GM23338 (cell line): ENCODE results near the gene CDAN1. TPM values are rescaled to one million over a fixed set of nuclear protein-coding genes. Genes with fewer than 3 reads are reported as not detected.
A peak's percentile ranks its signal among the peaks of the same experiment; 100 is the strongest.

Source experiments
- ATAC-seq: fragments of 200-7000 bp; cut with Tn5 transposase; 3 replicates; pipeline ENCODE4 v1.9.1; 2020
- DNase-seq: peaks from one replicate; pipeline ENCODE4 v3.0.0-alpha.2; 2015; ENCODE audit warnings: low spot score
- H2AFZ ChIP-seq: fragments of 200-600 bp; sonication (generic); 2 replicates; pipeline ENCODE4 v1.8.0; 2016; ENCODE audit warnings: antibody characterized with exemption, mild to moderate bottlenecking, moderate library complexity
- H3F3A ChIP-seq: fragments of 200-600 bp; sonication (generic); replicated peaks from 2 replicates; pipeline ENCODE4 v1.8.0; 2017; ENCODE audit warnings: antibody characterized with exemption, mixed run types, low read depth
- H3K27ac ChIP-seq: fragments of 200-600 bp; sonication (generic); 2 replicates; pipeline ENCODE4 v1.6.1; 2016; ENCODE audit warnings: low read depth
- H3K27me3 ChIP-seq: fragments of 200-600 bp; sonication (generic); 2 replicates; pipeline ENCODE4 v1.8.0; 2016; ENCODE audit warnings: mild to moderate bottlenecking, mixed run types, moderate library complexity; ENCODE audit not compliant: insufficient read depth
- H3K36me3 ChIP-seq: fragments of 200-600 bp; sonication (generic); 2 replicates; pipeline ENCODE4 v1.8.0; 2016; ENCODE audit warnings: mild to moderate bottlenecking; ENCODE audit not compliant: insufficient read depth
- H3K4me1 ChIP-seq: fragments of 200-600 bp; sonication (generic); 2 replicates; pipeline ENCODE4 v1.8.0; 2016; ENCODE audit warnings: mild to moderate bottlenecking, moderate library complexity; ENCODE audit not compliant: insufficient read depth
- H3K4me2 ChIP-seq: fragments of 200-600 bp; sonication (generic); 2 replicates; pipeline ENCODE4 v1.7.1; 2017; ENCODE audit warnings: mixed run types
- H3K4me3 ChIP-seq: fragments of 200-600 bp; sonication (generic); 2 replicates; pipeline ENCODE4 v1.6.1; 2016; ENCODE audit warnings: mixed run types
- H3K79me2 ChIP-seq: fragments of 200-600 bp; sonication (generic); replicated peaks from 2 replicates; pipeline ENCODE4 v1.8.0; 2017; ENCODE audit warnings: mild to moderate bottlenecking; ENCODE audit not compliant: insufficient read depth
- H3K9me2 ChIP-seq: fragments of 200-600 bp; sonication (generic); 2 replicates; pipeline ENCODE4 v1.8.0; 2017; ENCODE audit not compliant: insufficient read depth
- H4K20me1 ChIP-seq: fragments of 200-600 bp; sonication (generic); replicated peaks from 2 replicates; pipeline ENCODE4 v1.8.0; 2017; ENCODE audit warnings: mild to moderate bottlenecking; ENCODE audit not compliant: insufficient read depth
- H3K27ac Mint-ChIP-seq: 2 replicates; pipeline ENCODE4 v1.8.0; 2020; ENCODE audit warnings: inconsistent platforms, mild to moderate bottlenecking, moderate library complexity, mixed read lengths
- H3K27me3 Mint-ChIP-seq: 3 replicates; pipeline ENCODE4 v1.8.0; 2022; ENCODE audit warnings: low read depth, mild to moderate bottlenecking, moderate library complexity, mixed read lengths, inconsistent platforms; ENCODE audit not compliant: insufficient read depth, poor library complexity
- H3K36me3 Mint-ChIP-seq: 3 replicates; pipeline ENCODE4 v1.8.0; 2021; ENCODE audit warnings: low read depth, mild to moderate bottlenecking, inconsistent platforms, moderate library complexity, mixed read lengths
- H3K4me1 Mint-ChIP-seq: 3 replicates; pipeline ENCODE4 v1.8.0; 2020; ENCODE audit warnings: mild to moderate bottlenecking, inconsistent platforms, mixed read lengths
- H3K4me3 Mint-ChIP-seq: 3 replicates; pipeline ENCODE4 v1.8.0; 2021; ENCODE audit warnings: moderate library complexity, mild to moderate bottlenecking, inconsistent platforms, mixed read lengths
- H3K9me3 Mint-ChIP-seq: 3 replicates; pipeline ENCODE4 v1.8.0; 2020; ENCODE audit warnings: moderate library complexity, mild to moderate bottlenecking, inconsistent platforms, mixed read lengths
- CREB1 ChIP-seq: fragments of 250-450 bp; sonication (Bioruptor Pico); IDR thresholded peaks from 2 replicates; pipeline ENCODE4 v1.5.0; 2020; ENCODE audit warnings: low read depth, mild to moderate bottlenecking, moderate library complexity
- EZH2 ChIP-seq: fragments of 200-600 bp; sonication (generic); IDR thresholded peaks from one replicate; pipeline ENCODE4 v1.8.0; 2017; ENCODE audit warnings: antibody characterized with exemption, mild to moderate bottlenecking, low read depth; ENCODE audit not compliant: unreplicated experiment
- NANOG ChIP-seq: IDR thresholded peaks from 2 replicates; pipeline ENCODE4 v1.6.1; 2016; ENCODE audit warnings: antibody characterized with exemption, borderline replicate concordance
- POLR2AphosphoS5 ChIP-seq: IDR thresholded peaks from 2 replicates; pipeline ENCODE4 v1.6.1; 2016; ENCODE audit warnings: antibody characterized with exemption, low read depth
- ZNF114 ChIP-seq: fragments of 250-450 bp; sonication (Bioruptor Pico); IDR thresholded peaks from 2 replicates; pipeline ENCODE4 v1.5.0; 2020; ENCODE audit warnings: mild to moderate bottlenecking, moderate library complexity
- ZNF462 ChIP-seq: fragments of 250-450 bp; sonication (Bioruptor Pico); IDR thresholded peaks from 2 replicates; pipeline ENCODE4 v1.5.0; 2020; ENCODE audit warnings: mild to moderate bottlenecking, moderate library complexity
- polyA plus RNA-seq: library from polyadenylated mRNA; unstranded; fragments of >200 nt; fragmentation: Nextera tagmentation; extraction: Ambion mirVana; gene quantifications from 2 replicates; pipeline ENCODE4 v1.2.1, GENCODE V29; 2016
- total RNA-seq: library from RNA; depleted of rRNA; stranded (reverse); fragments of >200 nt; shearing (Covaris generic); gene quantifications from 2 replicates; pipeline ENCODE4 v1.2.3, GENCODE V29; 2014

The CDAN1 gene
- total and polyA plus RNA-seq, 2 experiments from 2014 or later, result 6.0 to 14.7 TPM

DNA sequence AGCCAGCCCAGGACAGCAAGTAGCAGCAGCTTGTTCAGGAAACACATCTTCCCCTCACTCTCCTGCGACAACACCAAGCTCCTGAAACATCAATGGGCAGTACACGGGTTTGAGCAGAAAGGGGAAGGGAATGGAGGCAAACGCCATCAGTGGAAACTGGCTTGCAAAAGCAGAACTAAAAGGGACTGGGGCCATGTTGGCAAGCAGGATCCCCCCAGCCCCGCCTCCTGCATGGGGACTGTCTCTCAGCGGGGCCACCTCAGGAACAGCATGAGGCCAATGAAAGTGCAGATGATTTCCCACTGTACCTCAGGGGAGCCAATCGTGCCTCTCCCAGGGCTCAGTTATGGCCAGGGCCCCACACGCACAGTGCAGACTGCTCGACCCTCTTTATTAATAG, 6.8 kb downstream of the CDAN1 start:
- Histone ChIP-seq H3K27ac (no peak overlapping the region), H3F3A (0 out of 2 replicates have a peak, but pooled peaks cover 4% of the 10 kb centered on the region), H4K20me1 (no peaks in the 10 kb centered on the region; the same call in none of the 2 replicates), H3K4me1 (no peaks in the 10 kb centered on the region; the same call in 1 of the 2 replicates), H3K4me3 (no peak overlapping the region), H3K79me2 (0 out of 2 replicates have a peak, but pooled peaks cover 2% of the 10 kb centered on the region), H2AFZ (no peak overlapping the region), H3K36me3 (peaks cover 21% of the 10 kb centered on the region), H3K27me3 (no peaks in the 10 kb centered on the region), H3K4me2 (no peak overlapping the region), H3K9me2 (no peaks in the 10 kb centered on the region)
- ATAC-seq (peak; percentile 21; the same call in 2 of the 3 replicates), DNase-seq (no peak)
- Mint-ChIP-seq H3K27ac (0 out of 2 replicates have a peak overlapping the region, but pooled peaks have one; percentile 48), H3K4me3 (no peak overlapping the region), H3K4me1 (peaks cover 24% of the 10 kb centered on the region), H3K9me3 (no peaks in the 10 kb centered on the region), H3K36me3 (peaks cover 62% of the 10 kb centered on the region), H3K27me3 (peaks cover 3% of the 10 kb centered on the region)
- TF ChIP-seq EZH2 (no peak), CREB1 (CRISPR knock-in tag) (no peak), ZNF462 (CRISPR knock-in tag) (no peak)

DNA sequence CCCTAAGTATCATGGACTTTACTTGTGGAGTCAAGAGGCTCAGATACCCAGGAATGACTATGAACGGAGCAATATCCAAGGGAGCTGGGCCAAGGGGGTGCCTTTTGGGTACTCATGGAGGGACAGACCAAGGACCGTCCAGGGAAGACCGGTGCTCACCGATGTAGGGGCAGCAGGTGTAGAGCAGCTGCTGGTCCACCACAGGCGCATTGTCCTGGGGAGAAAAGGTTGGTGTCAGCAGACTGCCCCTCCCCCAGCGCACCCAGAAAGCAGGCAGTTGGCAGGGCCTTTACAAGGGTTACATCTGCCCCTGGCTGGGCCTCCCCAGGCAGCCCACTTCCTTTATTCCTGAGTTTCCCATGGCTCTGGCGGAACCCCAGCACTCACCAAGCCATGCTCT, 7.5 kb downstream of the CDAN1 start:
- H3K9me3 Mint-ChIP-seq, result no peaks in the 10 kb centered on the region
- Histone ChIP-seq H4K20me1 (no peaks in the 10 kb centered on the region; the same call in none of the 2 replicates), H3K4me2 (no peak overlapping the region), H3K79me2 (no peaks in the 10 kb centered on the region), H3F3A (0 out of 2 replicates have a peak, but pooled peaks cover 4% of the 10 kb centered on the region), H2AFZ (no peak overlapping the region), H3K4me1 (no peaks in the 10 kb centered on the region; the same call in 1 of the 2 replicates), H3K4me3 (no peak overlapping the region), H3K9me2 (no peaks in the 10 kb centered on the region), H3K27me3 (no peaks in the 10 kb centered on the region), H3K36me3 (peaks cover 28% of the 10 kb centered on the region), H3K27ac (no peak overlapping the region)
- H3K36me3 Mint-ChIP-seq, result peaks cover 67% of the 10 kb centered on the region
- no peak overlapping the region for H3K4me3 Mint-ChIP-seq
- peaks cover 5% of the 10 kb centered on the region for H3K27me3 Mint-ChIP-seq
- no peak overlapping the region for H3K27ac Mint-ChIP-seq
- DNase-seq (no peak), ATAC-seq (no peak)
- peaks cover 24% of the 10 kb centered on the region for H3K4me1 Mint-ChIP-seq
- TF ChIP-seq ZNF462 (CRISPR knock-in tag) (no peak), NANOG (no peak), ZNF114 (CRISPR knock-in tag) (no peak), POLR2AphosphoS5 (no peak)
